Endothelial cell of hepatic sinusoid (primary cell): Measurements from ENCODE around the gene CCDC184.
"Not testable (repeated sequence)": the region's sequence is repeated elsewhere in the genome, so short reads cannot be mapped to it uniquely, and the experiment has no call there.

Experiments
- in situ Hi-C: cut with HindIII; loops from 2 replicates; pipeline ENCODE4 v1.10.0; 2017; ENCODE audit warnings: low sequenced_read_pairs

The CCDC184 gene

DNA sequence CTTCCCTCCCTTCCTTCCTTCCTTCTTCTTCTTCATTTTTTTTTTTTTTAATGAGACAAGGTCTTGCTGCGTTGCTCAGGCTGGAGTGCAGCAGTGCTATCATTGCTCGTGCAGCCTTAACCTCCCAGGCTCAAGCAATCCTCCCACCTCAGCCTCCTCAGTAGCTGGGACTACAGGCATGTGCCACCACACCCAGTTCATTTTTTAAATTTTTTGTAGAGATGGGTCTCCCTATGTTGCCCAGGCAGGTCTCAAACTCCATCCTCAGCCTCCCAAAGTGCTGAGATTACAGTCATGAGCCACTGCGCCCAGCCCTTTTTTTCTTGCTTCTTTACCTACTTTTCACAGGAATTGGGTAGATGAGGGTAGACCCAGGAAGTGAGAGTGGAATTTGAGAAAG, 18.1 kb downstream of the CCDC184 start:
- in situ Hi-C loops: no loop called here

GRCh38 chr12:48202766-48203165, 19.3 kb downstream of the CCDC184 start:
- in situ Hi-C loops: no loop called here

DNA sequence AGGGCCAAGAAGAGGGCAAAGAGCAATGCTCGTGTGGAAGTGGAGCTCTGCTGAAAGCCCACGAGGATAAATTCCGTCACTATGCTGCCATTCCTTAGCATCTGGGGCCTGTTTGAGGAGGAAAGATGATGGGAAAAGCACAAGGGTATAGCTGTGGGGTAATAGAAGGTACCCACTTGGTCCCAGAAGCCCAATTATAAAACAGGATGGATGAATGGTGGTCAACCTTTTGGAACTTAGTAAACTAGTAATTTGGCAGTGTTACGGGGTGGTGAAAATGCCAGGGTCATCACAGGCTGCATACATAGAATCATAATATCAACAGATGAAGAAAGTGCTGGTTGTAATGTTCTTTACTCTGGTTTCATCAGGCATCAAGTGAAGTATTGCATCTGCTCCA, 19.7 kb downstream of the CCDC184 start, which contains the start of gene OR10AD1:
Gene OR10AD1 (minus strand): TSS at position 101 of the 400 bp plus-strand sequence. CDS start 0 bp downstream, at position 101.
- in situ Hi-C loops: no loop called here

GRCh38 chr12:48209495-48209894, 26.1 kb downstream of the CCDC184 start:
- in situ Hi-C loops: not testable (repeated sequence)

DNA sequence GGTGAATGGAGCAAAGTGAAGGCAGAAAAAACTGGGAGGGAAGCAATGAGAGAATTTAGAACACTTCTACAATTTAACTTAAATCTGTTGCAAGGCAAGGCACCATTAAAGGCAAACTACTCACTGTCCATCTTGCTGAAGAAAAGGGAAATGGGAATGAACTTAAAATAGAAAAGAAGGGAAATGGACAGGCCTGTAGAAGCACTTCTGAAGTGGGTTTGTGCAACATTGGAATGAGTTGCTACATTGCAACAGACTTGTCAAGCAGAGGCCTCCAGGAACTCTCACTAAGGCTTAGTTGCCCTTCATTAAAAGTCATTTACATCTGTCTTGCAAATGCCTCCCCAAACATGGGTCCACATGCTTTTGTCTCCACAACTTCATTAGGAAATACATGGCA, 33.3 kb downstream of the CCDC184 start:
- in situ Hi-C loops: no loop called here

DNA sequence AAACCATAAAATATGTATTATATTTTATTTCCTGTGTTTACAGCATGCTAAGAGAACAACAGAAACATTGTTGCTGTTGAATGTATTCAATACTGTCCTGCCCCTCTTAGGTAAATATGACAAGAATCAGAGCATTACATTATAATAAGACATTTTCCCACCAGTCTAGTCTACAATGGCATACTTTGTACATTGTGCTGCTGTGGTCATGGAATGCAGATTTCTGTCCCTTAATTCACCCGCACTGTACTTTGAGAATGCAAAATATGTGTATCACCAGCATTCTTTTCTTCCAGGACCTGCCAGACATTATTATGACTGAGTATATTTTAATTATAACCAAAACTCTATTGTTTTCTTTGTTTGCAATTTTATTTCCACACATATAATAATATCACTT, 36.2 kb downstream of the CCDC184 start:
- in situ Hi-C loops: no loop called here

DNA sequence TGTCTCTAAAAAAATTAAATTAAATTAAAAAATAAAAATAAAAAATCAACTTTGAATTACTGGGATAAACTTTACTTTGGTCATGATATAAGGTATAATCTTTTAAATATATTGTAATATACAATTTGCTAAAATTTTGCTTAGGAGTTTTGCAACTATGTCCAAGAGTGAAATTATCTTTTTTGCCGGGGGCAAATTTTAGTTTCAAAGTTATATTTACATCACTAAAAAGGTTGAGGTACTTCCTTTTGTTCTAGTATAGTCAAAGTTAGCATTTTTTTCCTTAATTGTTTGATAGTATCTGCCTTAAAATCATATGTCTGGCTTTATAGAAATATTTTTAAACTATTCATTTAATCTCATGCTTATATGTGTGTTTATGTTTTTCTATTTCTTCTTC, 37.3 kb downstream of the CCDC184 start:
- in situ Hi-C loops: no loop called here

DNA sequence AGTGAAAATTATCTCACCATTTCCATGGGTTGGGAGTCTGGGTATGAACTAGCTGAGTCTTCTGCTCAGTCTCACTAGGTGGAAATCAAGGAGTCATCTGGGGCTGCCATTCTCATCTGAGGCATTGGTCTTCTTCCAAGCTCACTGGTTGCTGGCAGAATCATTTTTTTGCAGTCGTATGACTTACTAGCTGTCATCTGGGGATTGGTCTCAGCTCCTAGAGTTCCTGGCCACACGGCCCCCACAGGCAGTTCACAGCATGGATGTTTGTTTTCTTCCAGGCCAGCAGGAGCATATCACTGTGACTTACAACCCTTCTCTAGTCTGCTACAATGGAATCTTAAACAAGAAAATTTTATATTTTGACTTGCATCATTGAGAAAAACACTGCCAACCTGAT, 38.2 kb downstream of the CCDC184 start:
- in situ Hi-C loops: no loop called here

DNA sequence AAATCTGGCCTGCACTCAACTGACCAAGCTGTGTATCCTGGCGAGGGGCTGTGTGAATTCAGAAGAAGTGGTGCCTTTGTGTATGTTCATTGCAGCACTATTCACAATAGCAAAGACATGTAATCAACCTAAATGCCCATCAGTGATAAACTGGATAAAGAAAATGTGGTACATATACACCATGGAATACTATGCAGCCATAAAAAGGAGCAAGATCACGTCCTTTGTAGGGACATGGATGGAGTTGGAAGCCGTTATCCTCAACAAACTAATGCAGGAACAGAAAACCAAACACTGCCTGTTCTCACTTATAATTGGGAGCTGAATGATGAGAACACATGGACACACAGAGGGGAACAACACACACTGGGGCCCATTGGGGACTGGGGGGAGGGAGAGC, 41.1 kb downstream of the CCDC184 start:
- in situ Hi-C loops: not testable (repeated sequence)

- in situ Hi-C loops: not testable (repeated sequence)
Observed at GRCh38 chr12:48231169-48231958, 47.9 kb downstream of the CCDC184 start.
